A549 (cell line): ENCODE data around the gene POLRMT.

Source experiments
- CHD4 ChIP-seq: fragments of 200-600 bp; sonication (generic); IDR thresholded peaks from 2 replicates; pipeline ENCODE4 v1.6.1; 2016; ENCODE audit warnings: antibody characterized with exemption, mild to moderate bottlenecking, borderline replicate concordance
- CTCF ChIP-seq: fragments of >200 bp; sonication (Bioruptor Twin); formaldehyde crosslinking; IDR thresholded peaks from 3 replicates; pipeline ENCODE4 v1.5.1; 2016
- EP300 ChIP-seq, 2 experiments: fragments of >200 bp; sonication (Bioruptor Twin); formaldehyde crosslinking; IDR thresholded peaks; 2 replicates in 1 of 2; 3 replicates in 1 of 2; pipeline ENCODE4 v1.6.1; 2016 to 2017
- FOSL2 ChIP-seq, 2 experiments: fragments of 450-650 bp in 1 of 2; fragments of >200 bp in 1 of 2; sonication (Bioruptor Twin) in 1 of 2; formaldehyde crosslinking; IDR thresholded peaks; 2 replicates each; pipeline versions ENCODE4 v1.5.0 to v1.6.1; 2016 to 2020; ENCODE audit warnings: mild to moderate bottlenecking in 1 of 2, moderate library complexity in 1 of 2
- HMGXB4 ChIP-seq: fragments of 250-450 bp; sonication (Bioruptor Pico); IDR thresholded peaks from 2 replicates; pipeline ENCODE4 v1.5.0; 2021; ENCODE audit warnings: mild to moderate bottlenecking, moderate library complexity, borderline replicate concordance
- JUNB ChIP-seq: fragments of >200 bp; sonication (Bioruptor Twin); formaldehyde crosslinking; IDR thresholded peaks from 2 replicates; pipeline ENCODE4 v1.6.1; 2016
- MAX ChIP-seq: IDR thresholded peaks from 2 replicates; pipeline ENCODE4 v1.6.1; 2012
- MYC ChIP-seq: IDR thresholded peaks from 2 replicates; pipeline ENCODE4 v1.6.1; 2012; ENCODE audit warnings: mild to moderate bottlenecking, inconsistent platforms, low read length, improper control_type of control experiment, borderline replicate concordance
- POLR2A ChIP-seq: IDR thresholded peaks from 2 replicates; pipeline ENCODE4 v1.6.1; 2012; ENCODE audit warnings: mild to moderate bottlenecking, low read length
- RARB ChIP-seq: fragments of 250-450 bp; sonication (Bioruptor Pico); IDR thresholded peaks from 2 replicates; pipeline ENCODE4 v1.8.0; 2021; ENCODE audit warnings: mild to moderate bottlenecking, moderate library complexity
- REST ChIP-seq: fragments of 200-600 bp; sonication (generic); IDR thresholded peaks from 2 replicates; pipeline ENCODE4 v1.6.1; 2016; ENCODE audit warnings: antibody characterized with exemption, mild to moderate bottlenecking, moderate library complexity
- RFX5 ChIP-seq: fragments of 450-650 bp; IDR thresholded peaks from 2 replicates; pipeline ENCODE4 v1.7.1; 2014; ENCODE audit warnings: antibody characterized with exemption, mild to moderate bottlenecking, moderate library complexity
- RNF2 ChIP-seq: fragments of 200-600 bp; sonication (generic); IDR thresholded peaks from 2 replicates; pipeline ENCODE4 v1.6.1; 2016; ENCODE audit warnings: low read depth, mild to moderate bottlenecking, antibody characterized with exemption, moderate library complexity, borderline replicate concordance

GRCh38 chr19:597406-598315 is 35.7 kb downstream of the POLRMT start:
- TF ChIP-seq MAX (no peak), FOSL2 (IDR thresholded peaks at IDR 0.05) (no peak), FOSL2 (CRISPR knock-in tag; IDR thresholded peaks at IDR 0.05) (no peak), EP300 (IDR thresholded peaks at IDR 0.05) (no peak), POLR2A (no peak), CTCF (peak; percentile 18; the same call in 1 of the 3 replicates), REST (no peak), HMGXB4 (CRISPR knock-in tag) (no peak), JUNB (no peak), CHD4 (no peak), RFX5 (no peak), RNF2 (no peak), RARB (no peak), MYC (no peak)
